Nephron progenitor cell (in vitro differentiated cells): ENCODE results near the gene ABCB11.

Source experiments
- DNase-seq: peaks from one replicate; pipeline ENCODE4 v3.0.0; 2021
- H3K27ac Mint-ChIP-seq: 2 replicates; pipeline ENCODE4 v1.8.0; 2021; ENCODE audit warnings: mild to moderate bottlenecking, moderate library complexity, mixed read lengths
- H3K27me3 Mint-ChIP-seq: 2 replicates; pipeline ENCODE4 v1.8.0; 2021; ENCODE audit warnings: mild to moderate bottlenecking, low read depth, mixed read lengths; ENCODE audit not compliant: poor library complexity
- H3K36me3 Mint-ChIP-seq: 2 replicates; pipeline ENCODE4 v1.8.0; 2021; ENCODE audit warnings: low read depth, mixed read lengths
- H3K4me1 Mint-ChIP-seq: 2 replicates; pipeline ENCODE4 v1.8.0; 2021; ENCODE audit warnings: mixed read lengths
- H3K4me3 Mint-ChIP-seq: 2 replicates; pipeline ENCODE4 v1.8.0; 2021; ENCODE audit warnings: mild to moderate bottlenecking, moderate library complexity, mixed read lengths
- H3K9me3 Mint-ChIP-seq: 2 replicates; pipeline ENCODE4 v1.8.0; 2021; ENCODE audit warnings: mild to moderate bottlenecking, moderate library complexity, mixed read lengths
- TF ChIP-seq, protein P1 (sequence below): fragments of 200-600 bp; sonication (generic); IDR thresholded peaks from 2 replicates; pipeline ENCODE4 v1.5.0; 2021; ENCODE audit warnings: antibody characterized with exemption

Gene ABCB11

DNA sequence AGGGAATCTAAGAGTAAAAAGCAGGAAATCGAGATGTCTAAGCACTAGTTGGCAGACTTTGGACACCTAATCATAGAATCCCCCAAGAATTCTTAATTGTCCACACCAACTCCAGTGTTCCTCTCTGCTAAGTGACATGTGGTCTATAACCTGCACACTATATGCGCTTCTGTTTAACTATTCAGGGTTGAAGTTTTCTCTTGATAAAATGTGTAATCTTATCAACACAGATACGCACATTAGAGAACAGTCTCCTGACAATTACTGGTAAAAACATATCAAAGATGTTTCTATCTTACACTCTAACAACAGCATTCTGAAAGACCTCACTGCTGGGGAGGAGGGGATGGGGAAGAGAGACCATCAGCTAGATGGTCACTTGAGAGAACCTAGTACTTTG is 3.9 kb downstream of the ABCB11 start:
- H3K27ac Mint-ChIP-seq, result no peak overlapping the region
- H3K4me3 Mint-ChIP-seq, result no peak overlapping the region

DNA sequence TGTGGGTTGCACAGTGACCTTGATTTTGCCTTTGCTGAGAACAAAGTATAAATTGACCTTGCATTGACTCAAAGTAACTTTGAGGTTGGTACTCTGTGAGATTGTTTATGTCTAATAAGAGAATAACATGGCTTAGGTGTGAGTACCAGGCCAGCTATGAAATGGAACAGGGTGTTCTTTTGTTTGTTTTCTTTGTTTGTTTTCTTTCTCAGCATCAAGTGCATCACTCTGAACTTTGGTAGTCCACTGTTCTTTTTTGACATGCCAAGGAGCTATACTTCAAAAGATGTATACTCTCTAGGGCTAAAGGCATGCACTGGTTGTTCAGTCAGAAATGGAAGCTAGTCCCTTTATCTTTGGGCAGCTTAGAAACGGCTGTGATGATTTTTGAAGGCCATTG is 5.1 kb downstream of the ABCB11 start:
- H3K9me3 Mint-ChIP-seq, result no peaks in the 10 kb centered on the region
- H3K4me1 Mint-ChIP-seq, result no peaks in the 10 kb centered on the region
- H3K27ac Mint-ChIP-seq, result no peak overlapping the region
- TF ChIP-seq, protein P1, sequence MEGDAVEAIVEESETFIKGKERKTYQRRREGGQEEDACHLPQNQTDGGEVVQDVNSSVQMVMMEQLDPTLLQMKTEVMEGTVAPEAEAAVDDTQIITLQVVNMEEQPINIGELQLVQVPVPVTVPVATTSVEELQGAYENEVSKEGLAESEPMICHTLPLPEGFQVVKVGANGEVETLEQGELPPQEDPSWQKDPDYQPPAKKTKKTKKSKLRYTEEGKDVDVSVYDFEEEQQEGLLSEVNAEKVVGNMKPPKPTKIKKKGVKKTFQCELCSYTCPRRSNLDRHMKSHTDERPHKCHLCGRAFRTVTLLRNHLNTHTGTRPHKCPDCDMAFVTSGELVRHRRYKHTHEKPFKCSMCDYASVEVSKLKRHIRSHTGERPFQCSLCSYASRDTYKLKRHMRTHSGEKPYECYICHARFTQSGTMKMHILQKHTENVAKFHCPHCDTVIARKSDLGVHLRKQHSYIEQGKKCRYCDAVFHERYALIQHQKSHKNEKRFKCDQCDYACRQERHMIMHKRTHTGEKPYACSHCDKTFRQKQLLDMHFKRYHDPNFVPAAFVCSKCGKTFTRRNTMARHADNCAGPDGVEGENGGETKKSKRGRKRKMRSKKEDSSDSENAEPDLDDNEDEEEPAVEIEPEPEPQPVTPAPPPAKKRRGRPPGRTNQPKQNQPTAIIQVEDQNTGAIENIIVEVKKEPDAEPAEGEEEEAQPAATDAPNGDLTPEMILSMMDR, result no peak
- no peak for DNase-seq
- H3K4me3 Mint-ChIP-seq, result no peak overlapping the region
- no peaks in the 10 kb centered on the region for H3K27me3 Mint-ChIP-seq
- H3K36me3 Mint-ChIP-seq, result no peaks in the 10 kb centered on the region

More for the DNA sequence above, 3.9 kb downstream of the ABCB11 start:
- H3K4me1 Mint-ChIP-seq, result no peaks in the 10 kb centered on the region
- no peaks in the 10 kb centered on the region for H3K27me3 Mint-ChIP-seq
- H3K9me3 Mint-ChIP-seq, result no peaks in the 10 kb centered on the region
- TF ChIP-seq, protein P1, result no peak
- H3K36me3 Mint-ChIP-seq, result no peaks in the 10 kb centered on the region
- DNase-seq, result no peak

DNA sequence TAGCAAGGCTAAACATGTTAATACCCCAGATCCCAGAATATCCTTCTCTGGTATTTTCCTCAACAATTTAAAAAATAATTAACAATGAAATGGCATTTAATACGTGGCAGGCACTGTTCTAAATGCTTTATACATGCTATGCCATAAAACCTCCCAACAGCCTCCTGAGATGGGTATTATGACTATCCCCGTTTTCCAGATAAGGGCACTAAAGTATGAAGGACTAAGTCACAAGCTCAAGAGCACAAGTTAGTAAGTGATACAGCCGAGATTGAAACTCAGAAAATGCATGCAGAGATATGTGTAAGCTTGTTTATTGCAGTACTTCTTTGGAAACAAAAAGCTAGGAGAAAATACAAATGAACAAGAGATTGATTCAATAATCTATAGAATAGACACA is 8.0 kb downstream of the ABCB11 start:
- Mint-ChIP-seq H3K36me3 (no peaks in the 10 kb centered on the region), H3K9me3 (no peaks in the 10 kb centered on the region), H3K27ac (no peak overlapping the region), H3K27me3 (no peaks in the 10 kb centered on the region), H3K4me1 (no peaks in the 10 kb centered on the region), H3K4me3 (no peak overlapping the region)
- TF ChIP-seq, protein P1, result no peak
- no peak for DNase-seq

DNA sequence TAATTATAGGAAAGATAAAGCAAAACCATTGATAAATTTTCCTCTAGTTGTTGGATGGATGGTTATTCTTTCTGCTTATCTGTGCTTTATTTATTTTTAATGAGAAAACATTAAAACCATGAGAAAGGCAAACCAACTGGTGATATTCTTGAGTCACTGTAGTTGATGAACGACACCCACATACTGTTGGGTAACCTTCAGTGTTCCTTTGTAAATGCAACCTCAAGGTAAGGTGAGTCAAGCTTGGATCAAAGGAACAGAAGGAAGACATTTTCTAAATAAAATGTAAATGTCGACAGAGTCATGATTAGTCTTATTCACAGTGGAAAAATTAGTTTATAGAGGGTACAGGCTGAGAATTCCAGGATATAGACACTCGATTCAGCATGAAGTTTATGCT is 12.7 kb downstream of the ABCB11 start:
- DNase-seq, result no peak
- no peaks in the 10 kb centered on the region for H3K27me3 Mint-ChIP-seq
- H3K27ac Mint-ChIP-seq, result no peak overlapping the region
- H3K4me3 Mint-ChIP-seq, result no peak overlapping the region
- TF ChIP-seq, protein P1, result no peak
- H3K9me3 Mint-ChIP-seq, result no peaks in the 10 kb centered on the region
- H3K36me3 Mint-ChIP-seq, result no peaks in the 10 kb centered on the region
- H3K4me1 Mint-ChIP-seq, result no peaks in the 10 kb centered on the region

DNA sequence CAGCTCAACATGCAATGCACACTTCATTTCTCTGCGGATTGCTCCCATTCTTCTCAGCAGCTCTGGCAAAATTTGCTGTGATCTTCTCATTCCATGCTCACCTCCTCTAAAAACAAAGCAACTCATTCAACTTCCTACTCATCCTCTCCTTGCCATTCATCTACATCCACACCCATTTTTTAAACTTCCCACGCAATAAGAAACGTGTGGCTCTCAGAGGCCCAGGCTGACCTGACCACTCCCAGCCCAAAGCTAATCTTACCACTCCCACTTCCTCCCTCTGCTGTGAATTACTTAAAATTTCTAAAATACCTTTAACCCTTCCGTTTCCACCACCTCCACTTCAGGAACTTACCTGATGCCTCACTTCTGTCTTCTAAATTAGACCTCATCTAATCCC is 15.2 kb downstream of the ABCB11 start:
- DNase-seq, result no peak

DNA sequence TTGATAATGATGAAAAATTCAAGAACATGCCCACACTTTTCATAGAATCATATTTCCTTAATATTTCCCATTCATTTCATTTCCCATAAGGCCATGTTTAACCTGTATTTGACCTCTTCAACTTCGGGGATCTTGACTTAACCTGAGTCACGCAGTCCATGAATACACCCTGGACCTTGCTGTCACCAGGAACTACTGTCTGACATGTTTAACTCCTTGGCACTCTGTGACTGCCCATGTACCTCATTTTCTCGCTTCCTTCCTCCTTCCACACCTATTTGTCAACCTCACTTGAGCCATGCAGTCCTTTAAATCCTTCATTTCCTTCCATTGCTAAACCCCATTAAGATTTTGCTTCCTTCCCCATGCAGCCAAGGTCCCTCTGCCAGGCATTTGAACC is 16.3 kb downstream of the ABCB11 start:
- H3K27ac Mint-ChIP-seq, result no peak overlapping the region

More for the DNA sequence above, 15.2 kb downstream of the ABCB11 start:
- TF ChIP-seq, protein P1, result no peak
- Mint-ChIP-seq H3K36me3 (no peaks in the 10 kb centered on the region), H3K4me1 (no peaks in the 10 kb centered on the region), H3K27me3 (no peaks in the 10 kb centered on the region), H3K9me3 (no peaks in the 10 kb centered on the region), H3K4me3 (no peak overlapping the region), H3K27ac (peak overlapping the region; percentile 9)

More for the DNA sequence above, 16.3 kb downstream of the ABCB11 start:
- no peaks in the 10 kb centered on the region for H3K4me1 Mint-ChIP-seq
- no peak for DNase-seq
- TF ChIP-seq, protein P1, result no peak
- H3K9me3 Mint-ChIP-seq, result no peaks in the 10 kb centered on the region
- no peak overlapping the region for H3K4me3 Mint-ChIP-seq
- H3K27me3 Mint-ChIP-seq, result no peaks in the 10 kb centered on the region
- no peaks in the 10 kb centered on the region for H3K36me3 Mint-ChIP-seq
